ENCODE measurements around the gene RCAN2.

The RCAN2 gene

GRCh38 chr6:46400898-46401297 lies 90.4 kb downstream of the RCAN2 start:
- ATAC-seq: no peak
- TF ChIP-seq, protein P1, sequence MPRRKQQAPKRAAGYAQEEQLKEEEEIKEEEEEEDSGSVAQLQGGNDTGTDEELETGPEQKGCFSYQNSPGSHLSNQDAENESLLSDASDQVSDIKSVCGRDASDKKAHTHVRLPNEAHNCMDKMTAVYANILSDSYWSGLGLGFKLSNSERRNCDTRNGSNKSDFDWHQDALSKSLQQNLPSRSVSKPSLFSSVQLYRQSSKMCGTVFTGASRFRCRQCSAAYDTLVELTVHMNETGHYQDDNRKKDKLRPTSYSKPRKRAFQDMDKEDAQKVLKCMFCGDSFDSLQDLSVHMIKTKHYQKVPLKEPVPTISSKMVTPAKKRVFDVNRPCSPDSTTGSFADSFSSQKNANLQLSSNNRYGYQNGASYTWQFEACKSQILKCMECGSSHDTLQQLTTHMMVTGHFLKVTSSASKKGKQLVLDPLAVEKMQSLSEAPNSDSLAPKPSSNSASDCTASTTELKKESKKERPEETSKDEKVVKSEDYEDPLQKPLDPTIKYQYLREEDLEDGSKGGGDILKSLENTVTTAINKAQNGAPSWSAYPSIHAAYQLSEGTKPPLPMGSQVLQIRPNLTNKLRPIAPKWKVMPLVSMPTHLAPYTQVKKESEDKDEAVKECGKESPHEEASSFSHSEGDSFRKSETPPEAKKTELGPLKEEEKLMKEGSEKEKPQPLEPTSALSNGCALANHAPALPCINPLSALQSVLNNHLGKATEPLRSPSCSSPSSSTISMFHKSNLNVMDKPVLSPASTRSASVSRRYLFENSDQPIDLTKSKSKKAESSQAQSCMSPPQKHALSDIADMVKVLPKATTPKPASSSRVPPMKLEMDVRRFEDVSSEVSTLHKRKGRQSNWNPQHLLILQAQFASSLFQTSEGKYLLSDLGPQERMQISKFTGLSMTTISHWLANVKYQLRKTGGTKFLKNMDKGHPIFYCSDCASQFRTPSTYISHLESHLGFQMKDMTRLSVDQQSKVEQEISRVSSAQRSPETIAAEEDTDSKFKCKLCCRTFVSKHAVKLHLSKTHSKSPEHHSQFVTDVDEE (CRISPR knock-in tag; IDR thresholded peaks at IDR 0.05): no peak
- TF ChIP-seq TOX (CRISPR knock-in tag; IDR thresholded peaks at IDR 0.05; ENCODE audit: borderline replicate concordance) (no peak), POU6F1 (CRISPR knock-in tag; IDR thresholded peaks at IDR 0.05; ENCODE audit: borderline replicate concordance, low read depth) (no peak), ZNF565 (CRISPR knock-in tag; conservative IDR thresholded peaks at IDR 0.05; ENCODE audit: low read depth) (no peak), ESRRG (CRISPR knock-in tag; IDR thresholded peaks at IDR 0.05) (no peak), OSR1 (CRISPR knock-in tag; IDR thresholded peaks at IDR 0.05) (no peak), PATZ1 (CRISPR knock-in tag; IDR thresholded peaks at IDR 0.05; ENCODE audit: borderline replicate concordance) (no peak), BACH2 (CRISPR knock-in tag; IDR thresholded peaks at IDR 0.05; ENCODE audit: borderline replicate concordance) (no peak), ARNTL (CRISPR knock-in tag; IDR thresholded peaks at IDR 0.05; ENCODE audit: borderline replicate concordance, low read depth) (no peak), ZNF70 (CRISPR knock-in tag; IDR thresholded peaks at IDR 0.05) (no peak), RARB (CRISPR knock-in tag; IDR thresholded peaks at IDR 0.05) (no peak), SNAI2 (CRISPR knock-in tag; IDR thresholded peaks at IDR 0.05) (no peak), ZFP3 (CRISPR knock-in tag; IDR thresholded peaks at IDR 0.05) (no peak), TCF4 (CRISPR knock-in tag; IDR thresholded peaks at IDR 0.05; ENCODE audit: borderline replicate concordance) (no peak), ZC3H10 (CRISPR knock-in tag; IDR thresholded peaks at IDR 0.05) (no peak), CREB5 (CRISPR knock-in tag; IDR thresholded peaks at IDR 0.05; ENCODE audit: low read depth) (no peak), ZFP30 (CRISPR knock-in tag; IDR thresholded peaks at IDR 0.05) (no peak)

DNA sequence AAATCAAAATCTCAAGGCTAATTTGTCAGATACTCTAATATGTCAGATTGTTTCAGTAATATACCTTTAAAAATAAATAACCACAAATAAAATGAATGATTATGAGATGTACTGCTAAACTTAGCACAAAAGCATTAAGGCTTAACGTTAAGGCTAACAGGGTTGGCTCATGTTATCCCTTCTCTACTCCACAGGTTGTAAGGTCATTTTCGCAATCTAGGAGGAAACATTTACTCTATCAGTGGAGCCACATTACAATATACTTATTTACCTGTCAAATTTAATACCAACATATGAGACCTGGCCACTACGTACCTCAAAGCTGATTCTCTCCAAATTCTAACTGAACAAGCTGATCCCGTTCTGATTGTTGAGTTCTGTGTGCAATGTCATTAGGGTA lies 95.7 kb downstream of the RCAN2 start:
- no peak for ATAC-seq
- no peak for TF ChIP-seq ZNF565 (CRISPR knock-in tag; conservative IDR thresholded peaks at IDR 0.05; ENCODE audit: low read depth)
- no peak for TF ChIP-seq CSDC2 (CRISPR knock-in tag; IDR thresholded peaks at IDR 0.05)
- no peak for TF ChIP-seq TCF4 (CRISPR knock-in tag; IDR thresholded peaks at IDR 0.05; ENCODE audit: borderline replicate concordance)
- no peak for TF ChIP-seq PPARA (CRISPR knock-in tag; IDR thresholded peaks at IDR 0.05; ENCODE audit: borderline replicate concordance)
- no peak for TF ChIP-seq ZC3H10 (CRISPR knock-in tag; IDR thresholded peaks at IDR 0.05)
- no peak for TF ChIP-seq ESRRG (CRISPR knock-in tag; IDR thresholded peaks at IDR 0.05)
- no peak for TF ChIP-seq CREB5 (CRISPR knock-in tag; IDR thresholded peaks at IDR 0.05; ENCODE audit: low read depth)
- TF ChIP-seq RARB (CRISPR knock-in tag; IDR thresholded peaks at IDR 0.05): no peak
- TF ChIP-seq PATZ1 (CRISPR knock-in tag; IDR thresholded peaks at IDR 0.05; ENCODE audit: borderline replicate concordance): no peak
- TF ChIP-seq ISL1 (CRISPR knock-in tag; IDR thresholded peaks at IDR 0.05): no peak
- no peak for TF ChIP-seq SNAI2 (CRISPR knock-in tag; IDR thresholded peaks at IDR 0.05)
- no peak for TF ChIP-seq ZFP3 (CRISPR knock-in tag; IDR thresholded peaks at IDR 0.05)
- no peak for TF ChIP-seq ZNF70 (CRISPR knock-in tag; IDR thresholded peaks at IDR 0.05)
- TF ChIP-seq ZFP30 (CRISPR knock-in tag; IDR thresholded peaks at IDR 0.05): no peak
- TF ChIP-seq, protein P2, sequence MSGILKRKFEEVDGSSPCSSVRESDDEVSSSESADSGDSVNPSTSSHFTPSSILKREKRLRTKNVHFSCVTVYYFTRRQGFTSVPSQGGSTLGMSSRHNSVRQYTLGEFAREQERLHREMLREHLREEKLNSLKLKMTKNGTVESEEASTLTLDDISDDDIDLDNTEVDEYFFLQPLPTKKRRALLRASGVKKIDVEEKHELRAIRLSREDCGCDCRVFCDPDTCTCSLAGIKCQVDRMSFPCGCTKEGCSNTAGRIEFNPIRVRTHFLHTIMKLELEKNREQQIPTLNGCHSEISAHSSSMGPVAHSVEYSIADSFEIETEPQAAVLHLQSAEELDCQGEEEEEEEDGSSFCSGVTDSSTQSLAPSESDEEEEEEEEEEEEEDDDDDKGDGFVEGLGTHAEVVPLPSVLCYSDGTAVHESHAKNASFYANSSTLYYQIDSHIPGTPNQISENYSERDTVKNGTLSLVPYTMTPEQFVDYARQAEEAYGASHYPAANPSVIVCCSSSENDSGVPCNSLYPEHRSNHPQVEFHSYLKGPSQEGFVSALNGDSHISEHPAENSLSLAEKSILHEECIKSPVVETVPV (CRISPR knock-in tag; IDR thresholded peaks at IDR 0.05): no peak
- TF ChIP-seq, protein P1 (CRISPR knock-in tag; IDR thresholded peaks at IDR 0.05): no peak
- no peak for TF ChIP-seq POU6F1 (CRISPR knock-in tag; IDR thresholded peaks at IDR 0.05; ENCODE audit: borderline replicate concordance, low read depth)

Measured in SK-N-SH treated with all-trans-retinoic acid at 6 μM for 48 hours (cell line).